Activated T-helper 1 cell treated with anti-CD3 and anti-CD28 coated beads, Interleukin-2, amount 50 U/mL, for 16 hours (primary cell): ENCODE results near the gene TDRD1.

Source experiments
- DNase-seq, 2 donors: peaks; one replicate each; pipeline ENCODE4 v3.0.0-alpha.2; 2020; ENCODE audit warnings: low read depth in 1 of 2, low spot score in 1 of 2

The TDRD1 gene

GRCh38 chr10:114234132-114234531 is 55.0 kb downstream of the TDRD1 start:
- DNase-seq: no peak

- DNase-seq: no peak
These were observed 60.2 kb downstream of the TDRD1 start, which contains the start of gene VWA2 for GRCh38 chr10:114239117-114239993. Gene VWA2, plus strand, starts transcription at chr10:114239254. Its CDS starts 9,460 bp downstream, at chr10:114248714.

- no peak for DNase-seq
These were observed 60.8 kb downstream of the TDRD1 start for GRCh38 chr10:114239994-114240345.

- no peak for DNase-seq
These were observed 63.1 kb downstream of the TDRD1 start for GRCh38 chr10:114242235-114242634.

- DNase-seq: no peak
These were observed 64.5 kb downstream of the TDRD1 start for GRCh38 chr10:114243661-114244060.

GRCh38 chr10:114244126-114244525 is 65.0 kb downstream of the TDRD1 start:
- no peak for DNase-seq

GRCh38 chr10:114245121-114245791 is 66.1 kb downstream of the TDRD1 start:
- no peak for DNase-seq

GRCh38 chr10:114246679-114247305 is 67.6 kb downstream of the TDRD1 start:
- no peak for DNase-seq

GRCh38 chr10:114250236-114250635 is 71.1 kb downstream of the TDRD1 start:
- DNase-seq: no peak

- no peak for DNase-seq
These were observed 71.6 kb downstream of the TDRD1 start for GRCh38 chr10:114250716-114251115.

GRCh38 chr10:114252092-114252491 is 72.9 kb downstream of the TDRD1 start:
- DNase-seq: no peak

GRCh38 chr10:114252883-114253282 is 73.7 kb downstream of the TDRD1 start:
- no peak for DNase-seq

GRCh38 chr10:114255227-114255626 is 76.1 kb downstream of the TDRD1 start:
- DNase-seq: no peak

- no peak for DNase-seq
These were observed 77.0 kb downstream of the TDRD1 start for GRCh38 chr10:114256008-114256765.

GRCh38 chr10:114256822-114257221 is 77.7 kb downstream of the TDRD1 start:
- no peak for DNase-seq

GRCh38 chr10:114257498-114257897 is 78.3 kb downstream of the TDRD1 start:
- no peak for DNase-seq

- DNase-seq: no peak
These were observed 79.2 kb downstream of the TDRD1 start for GRCh38 chr10:114258274-114258840.

- no peak for DNase-seq
These were observed 80.7 kb downstream of the TDRD1 start for GRCh38 chr10:114259824-114260223.

- DNase-seq: no peak
These were observed 81.2 kb downstream of the TDRD1 start for GRCh38 chr10:114260366-114260765.

GRCh38 chr10:114261076-114261475 is 81.9 kb downstream of the TDRD1 start:
- no peak for DNase-seq

GRCh38 chr10:114262496-114262895 is 83.3 kb downstream of the TDRD1 start:
- DNase-seq: no peak
